Peyer's patch (tissue), 4 donors: ENCODE data around the gene EPB41L1. TPM values are rescaled to one million over a fixed set of nuclear protein-coding genes. Genes with fewer than 3 reads are reported as not detected.
A peak's percentile ranks its signal among the peaks of the same experiment; 100 is the strongest.
"Not testable (repeated sequence)": the region's sequence is repeated elsewhere in the genome, so short reads cannot be mapped to it uniquely, and the experiment has no call there.

Source experiments
- DNase-seq, 3 donors: peaks; one replicate each; pipeline ENCODE4 v3.0.0-alpha.2; 2017 to 2019
- H3K27ac ChIP-seq, 4 donors: fragments of 200-600 bp; sonication (generic); one replicate each; pipeline ENCODE4 v1.5.1; 2016 to 2019
- H3K27me3 ChIP-seq, 2 donors: fragments of 200-600 bp; sonication (generic); one replicate each; pipeline ENCODE4 v1.5.1; 2019
- H3K36me3 ChIP-seq, 3 donors: fragments of 200-600 bp; sonication (generic); one replicate each; pipeline ENCODE4 v1.5.1; 2016 to 2019
- H3K4me1 ChIP-seq, 4 donors: fragments of 200-600 bp; sonication (generic); one replicate each; pipeline ENCODE4 v1.5.1; 2016 to 2019
- H3K4me3 ChIP-seq, 4 donors: fragments of 200-600 bp; sonication (generic); 1 replicate in 3 of 4; 2 replicates in 1 of 4; pipeline ENCODE4 v1.5.1; 2016 to 2019; ENCODE audit warnings: mild to moderate bottlenecking in 1 of 4
- H3K9me3 ChIP-seq, 4 donors: fragments of 200-600 bp; sonication (generic); one replicate each; pipeline ENCODE4 v1.5.1; 2016 to 2019; ENCODE audit warnings: mild to moderate bottlenecking in 1 of 4
- CTCF ChIP-seq, 6 experiments: fragments of 450-650 bp in 4 of 6; fragments of 200-600 bp in 2 of 6; sonication (generic) in 1 of 6; IDR thresholded peaks; one replicate each; pipeline ENCODE4 v1.5.1; 2017 to 2019; ENCODE audit warnings: antibody characterized with exemption in 6 of 6, mild to moderate bottlenecking in 3 of 6, moderate library complexity in 1 of 6
- POLR2A ChIP-seq, 2 donors: fragments of 450-650 bp; IDR thresholded peaks; one replicate each; pipeline ENCODE4 v1.5.1; 2017; ENCODE audit warnings: antibody characterized with exemption in 2 of 2, mild to moderate bottlenecking in 2 of 2, moderate library complexity in 2 of 2
- total RNA-seq, 4 donors: library from RNA; depleted of rRNA; stranded (reverse); fragments of >200 nt; gene quantifications; one replicate each; pipeline ENCODE4 v1.1.0, GENCODE V29; 2016

Gene EPB41L1
- total RNA-seq, 4 donors from 2014 or later = 23.1 to 104 (median 57.2) TPM

GRCh38 chr20:36132802-36133211 is 21.7 kb upstream of the EPB41L1 start:
- DNase-seq = peak in 1 of 3 donors; percentile 44
- TF ChIP-seq POLR2A (IDR thresholded peaks at IDR 0.05) (no peak), CTCF (IDR thresholded peaks at IDR 0.05) (no peak)
- H3K9me3 ChIP-seq = no peaks in the 10 kb centered on the region
- no peak overlapping the region for H3K4me3 ChIP-seq
- H3K27me3 ChIP-seq = no peaks in the 10 kb centered on the region
- no peak overlapping the region for H3K27ac ChIP-seq
- no peaks in the 10 kb centered on the region for H3K36me3 ChIP-seq
- peaks cover 0 to 7% (median 3%) of the 10 kb centered on the region in 4 donors for H3K4me1 ChIP-seq

GRCh38 chr20:36133821-36134220 is 20.7 kb upstream of the EPB41L1 start:
- Histone ChIP-seq H3K9me3 (no peaks in the 10 kb centered on the region), H3K4me1 (peaks cover 0 to 11% (median 3%) of the 10 kb centered on the region in 4 donors), H3K36me3 (no peaks in the 10 kb centered on the region), H3K27me3 (no peaks in the 10 kb centered on the region), H3K4me3 (no peak overlapping the region), H3K27ac (no peak overlapping the region)
- DNase-seq = no peak
- TF ChIP-seq CTCF (IDR thresholded peaks at IDR 0.05) (no peak), POLR2A (IDR thresholded peaks at IDR 0.05) (no peak)

- Histone ChIP-seq H3K36me3 (no peaks in the 10 kb centered on the region), H3K9me3 (no peaks in the 10 kb centered on the region), H3K4me3 (no peak overlapping the region), H3K27ac (no peak overlapping the region), H3K4me1 (peaks cover 0 to 16% (median 3%) of the 10 kb centered on the region in 4 donors), H3K27me3 (no peaks in the 10 kb centered on the region)
- no peak for TF ChIP-seq POLR2A (IDR thresholded peaks at IDR 0.05)
- TF ChIP-seq CTCF (IDR thresholded peaks at IDR 0.05) = no peak
- DNase-seq = no peak
Measured at GRCh38 chr20:36135159-36135558, 19.4 kb upstream of the EPB41L1 start.

GRCh38 chr20:36135821-36136220 is 18.7 kb upstream of the EPB41L1 start:
- Histone ChIP-seq H3K4me3 (no peak overlapping the region), H3K4me1 (peaks cover 0 to 16% (median 3%) of the 10 kb centered on the region in 4 donors), H3K9me3 (no peaks in the 10 kb centered on the region), H3K27ac (no peak overlapping the region), H3K36me3 (no peaks in the 10 kb centered on the region), H3K27me3 (no peaks in the 10 kb centered on the region)
- no peak for TF ChIP-seq POLR2A (IDR thresholded peaks at IDR 0.05)
- no peak for TF ChIP-seq CTCF (IDR thresholded peaks at IDR 0.05)
- DNase-seq = no peak

- H3K4me3 ChIP-seq, H3K27me3 ChIP-seq, DNase-seq, H3K36me3 ChIP-seq, H3K27ac ChIP-seq, H3K9me3 ChIP-seq: not testable (repeated sequence)
- peaks cover 0 to 16% (median 3%) of the 10 kb centered on the region in 4 donors for H3K4me1 ChIP-seq
Measured at GRCh38 chr20:36137313-36137712, 17.2 kb upstream of the EPB41L1 start.

GRCh38 chr20:36141310-36141709 is 13.2 kb upstream of the EPB41L1 start:
- no peaks in the 10 kb centered on the region for H3K27me3 ChIP-seq
- TF ChIP-seq CTCF (IDR thresholded peaks at IDR 0.05) (no peak), POLR2A (IDR thresholded peaks at IDR 0.05) (no peak)
- peaks cover 0 to 9% (median 2%) of the 10 kb centered on the region in 4 donors for H3K4me1 ChIP-seq
- no peak overlapping the region for H3K27ac ChIP-seq
- no peak for DNase-seq
- H3K9me3 ChIP-seq = no peaks in the 10 kb centered on the region
- H3K36me3 ChIP-seq = no peaks in the 10 kb centered on the region
- H3K4me3 ChIP-seq = no peak overlapping the region
